ENCODE data around the gene GOLM1. TPM values are rescaled to one million over a fixed set of nuclear protein-coding genes. Genes with fewer than 3 reads are reported as not detected.

The GOLM1 gene
- total and polyA plus RNA-seq, 4 donors = 7.9 to 28.5 (median 13.2) TPM

DNA sequence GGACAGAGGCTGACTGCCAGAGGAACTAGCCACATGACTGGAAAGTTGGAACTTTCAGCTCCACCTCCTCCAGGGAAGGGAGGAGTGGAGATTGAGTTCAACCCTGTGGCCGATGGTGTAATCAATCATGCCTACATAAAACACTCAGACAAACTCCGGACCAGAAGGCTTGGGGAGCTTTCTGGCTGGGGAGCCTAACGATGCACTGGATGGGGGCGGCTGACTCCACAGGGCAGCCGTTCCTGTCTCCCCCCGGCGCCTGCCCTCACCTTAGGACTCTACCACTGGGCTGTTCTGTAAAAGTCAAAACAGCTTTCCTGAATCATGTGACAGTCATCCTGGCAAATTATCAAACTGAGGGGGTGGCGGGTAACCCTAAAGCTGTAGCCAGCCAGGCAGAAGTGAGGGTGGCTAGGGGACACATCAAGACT lies 58.0 kb downstream of the GOLM1 start:
- 73% methylated on average over 8 of the region's 8 CpGs for WGBS
- no peaks in the 10 kb centered on the region for H3K9me3 ChIP-seq (ENCODE audit: control insufficient read depth in 4 of 4, low read length in 3 of 4)
- no peaks in the 10 kb centered on the region for H3K27me3 ChIP-seq (ENCODE audit: control insufficient read depth in 4 of 4, insufficient read depth in 4 of 4, low read length in 3 of 4)
- TF ChIP-seq HNF4A (conservative IDR thresholded peaks at IDR 0.05) (no peak), EGR1 (IDR thresholded peaks at IDR 0.05; ENCODE audit: low read depth in 2 of 2) (no peak), YY1 (IDR thresholded peaks at IDR 0.05) (no peak), SP1 (IDR thresholded peaks at IDR 0.05) (no peak), NR2F2 (IDR thresholded peaks at IDR 0.05) (no peak), RAD21 (IDR thresholded peaks at IDR 0.05) (no peak), GABPA (IDR thresholded peaks at IDR 0.05 in 1 of 2, conservative IDR thresholded peaks at IDR 0.05 in 1 of 2) (no peak), RXRA (IDR thresholded peaks at IDR 0.05) (no peak), FOXA1 (IDR thresholded peaks at IDR 0.05) (no peak), JUND (IDR thresholded peaks at IDR 0.05) (no peak), FOXA2 (IDR thresholded peaks at IDR 0.05) (no peak), TAF1 (conservative IDR thresholded peaks at IDR 0.05) (no peak), HNF4G (IDR thresholded peaks at IDR 0.05) (no peak)
- TF ChIP-seq, protein P1, sequence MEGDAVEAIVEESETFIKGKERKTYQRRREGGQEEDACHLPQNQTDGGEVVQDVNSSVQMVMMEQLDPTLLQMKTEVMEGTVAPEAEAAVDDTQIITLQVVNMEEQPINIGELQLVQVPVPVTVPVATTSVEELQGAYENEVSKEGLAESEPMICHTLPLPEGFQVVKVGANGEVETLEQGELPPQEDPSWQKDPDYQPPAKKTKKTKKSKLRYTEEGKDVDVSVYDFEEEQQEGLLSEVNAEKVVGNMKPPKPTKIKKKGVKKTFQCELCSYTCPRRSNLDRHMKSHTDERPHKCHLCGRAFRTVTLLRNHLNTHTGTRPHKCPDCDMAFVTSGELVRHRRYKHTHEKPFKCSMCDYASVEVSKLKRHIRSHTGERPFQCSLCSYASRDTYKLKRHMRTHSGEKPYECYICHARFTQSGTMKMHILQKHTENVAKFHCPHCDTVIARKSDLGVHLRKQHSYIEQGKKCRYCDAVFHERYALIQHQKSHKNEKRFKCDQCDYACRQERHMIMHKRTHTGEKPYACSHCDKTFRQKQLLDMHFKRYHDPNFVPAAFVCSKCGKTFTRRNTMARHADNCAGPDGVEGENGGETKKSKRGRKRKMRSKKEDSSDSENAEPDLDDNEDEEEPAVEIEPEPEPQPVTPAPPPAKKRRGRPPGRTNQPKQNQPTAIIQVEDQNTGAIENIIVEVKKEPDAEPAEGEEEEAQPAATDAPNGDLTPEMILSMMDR (IDR thresholded peaks at IDR 0.05; ENCODE audit: low read depth, low read length, missing input control) = no peak
- TF ChIP-seq, protein P2, sequence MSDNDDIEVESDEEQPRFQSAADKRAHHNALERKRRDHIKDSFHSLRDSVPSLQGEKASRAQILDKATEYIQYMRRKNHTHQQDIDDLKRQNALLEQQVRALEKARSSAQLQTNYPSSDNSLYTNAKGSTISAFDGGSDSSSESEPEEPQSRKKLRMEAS (IDR thresholded peaks at IDR 0.05) = no peak
- TF ChIP-seq, protein P3, sequence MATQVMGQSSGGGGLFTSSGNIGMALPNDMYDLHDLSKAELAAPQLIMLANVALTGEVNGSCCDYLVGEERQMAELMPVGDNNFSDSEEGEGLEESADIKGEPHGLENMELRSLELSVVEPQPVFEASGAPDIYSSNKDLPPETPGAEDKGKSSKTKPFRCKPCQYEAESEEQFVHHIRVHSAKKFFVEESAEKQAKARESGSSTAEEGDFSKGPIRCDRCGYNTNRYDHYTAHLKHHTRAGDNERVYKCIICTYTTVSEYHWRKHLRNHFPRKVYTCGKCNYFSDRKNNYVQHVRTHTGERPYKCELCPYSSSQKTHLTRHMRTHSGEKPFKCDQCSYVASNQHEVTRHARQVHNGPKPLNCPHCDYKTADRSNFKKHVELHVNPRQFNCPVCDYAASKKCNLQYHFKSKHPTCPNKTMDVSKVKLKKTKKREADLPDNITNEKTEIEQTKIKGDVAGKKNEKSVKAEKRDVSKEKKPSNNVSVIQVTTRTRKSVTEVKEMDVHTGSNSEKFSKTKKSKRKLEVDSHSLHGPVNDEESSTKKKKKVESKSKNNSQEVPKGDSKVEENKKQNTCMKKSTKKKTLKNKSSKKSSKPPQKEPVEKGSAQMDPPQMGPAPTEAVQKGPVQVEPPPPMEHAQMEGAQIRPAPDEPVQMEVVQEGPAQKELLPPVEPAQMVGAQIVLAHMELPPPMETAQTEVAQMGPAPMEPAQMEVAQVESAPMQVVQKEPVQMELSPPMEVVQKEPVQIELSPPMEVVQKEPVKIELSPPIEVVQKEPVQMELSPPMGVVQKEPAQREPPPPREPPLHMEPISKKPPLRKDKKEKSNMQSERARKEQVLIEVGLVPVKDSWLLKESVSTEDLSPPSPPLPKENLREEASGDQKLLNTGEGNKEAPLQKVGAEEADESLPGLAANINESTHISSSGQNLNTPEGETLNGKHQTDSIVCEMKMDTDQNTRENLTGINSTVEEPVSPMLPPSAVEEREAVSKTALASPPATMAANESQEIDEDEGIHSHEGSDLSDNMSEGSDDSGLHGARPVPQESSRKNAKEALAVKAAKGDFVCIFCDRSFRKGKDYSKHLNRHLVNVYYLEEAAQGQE (IDR thresholded peaks at IDR 0.05) = no peak
- TF ChIP-seq, protein P4, sequence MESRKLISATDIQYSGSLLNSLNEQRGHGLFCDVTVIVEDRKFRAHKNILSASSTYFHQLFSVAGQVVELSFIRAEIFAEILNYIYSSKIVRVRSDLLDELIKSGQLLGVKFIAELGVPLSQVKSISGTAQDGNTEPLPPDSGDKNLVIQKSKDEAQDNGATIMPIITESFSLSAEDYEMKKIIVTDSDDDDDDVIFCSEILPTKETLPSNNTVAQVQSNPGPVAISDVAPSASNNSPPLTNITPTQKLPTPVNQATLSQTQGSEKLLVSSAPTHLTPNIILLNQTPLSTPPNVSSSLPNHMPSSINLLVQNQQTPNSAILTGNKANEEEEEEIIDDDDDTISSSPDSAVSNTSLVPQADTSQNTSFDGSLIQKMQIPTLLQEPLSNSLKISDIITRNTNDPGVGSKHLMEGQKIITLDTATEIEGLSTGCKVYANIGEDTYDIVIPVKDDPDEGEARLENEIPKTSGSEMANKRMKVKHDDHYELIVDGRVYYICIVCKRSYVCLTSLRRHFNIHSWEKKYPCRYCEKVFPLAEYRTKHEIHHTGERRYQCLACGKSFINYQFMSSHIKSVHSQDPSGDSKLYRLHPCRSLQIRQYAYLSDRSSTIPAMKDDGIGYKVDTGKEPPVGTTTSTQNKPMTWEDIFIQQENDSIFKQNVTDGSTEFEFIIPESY (IDR thresholded peaks at IDR 0.05) = no peak
- TF ChIP-seq, protein P5, sequence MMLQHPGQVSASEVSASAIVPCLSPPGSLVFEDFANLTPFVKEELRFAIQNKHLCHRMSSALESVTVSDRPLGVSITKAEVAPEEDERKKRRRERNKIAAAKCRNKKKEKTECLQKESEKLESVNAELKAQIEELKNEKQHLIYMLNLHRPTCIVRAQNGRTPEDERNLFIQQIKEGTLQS (IDR thresholded peaks at IDR 0.05) = no peak
- H3K4me3 ChIP-seq (ENCODE audit: low read depth in 1 of 3, low read length in 3 of 3) = no peak overlapping the region
- no peak overlapping the region for H3K27ac ChIP-seq (ENCODE audit: low read depth in 1 of 2, low read length in 2 of 2)
- H3K9ac ChIP-seq (ENCODE audit: low read depth in 1 of 2, low read length in 2 of 2) = no peak overlapping the region
- DNase-seq (ENCODE audit: low spot score) = no peak
- no peaks in the 10 kb centered on the region for H3K36me3 ChIP-seq (ENCODE audit: control insufficient read depth in 4 of 4, insufficient read depth in 3 of 4, low read depth in 1 of 4, low read length in 3 of 4)
- no peaks in the 10 kb centered on the region for H3K4me1 ChIP-seq (ENCODE audit: control insufficient read depth in 4 of 4, insufficient read depth in 4 of 4, low read length in 3 of 4)
